ENCODE measurements around the gene AGK. TPM values are rescaled to one million over a fixed set of nuclear protein-coding genes. Genes with fewer than 3 reads are reported as not detected.

The AGK gene
- total and polyA plus RNA-seq, 2 of the 8 experiments (the other 6 are each of a cell fraction or from before 2014, with no cell fraction given), result 25.8 to 34.0 TPM

GRCh38 chr7:141660259-141660658 is 109.0 kb downstream of the AGK start:
- Histone ChIP-seq H2BK20ac (ENCODE audit: low read length) (no peak overlapping the region), H2BK15ac (ENCODE audit: low read length) (no peak overlapping the region), H4K5ac (ENCODE audit: insufficient read length, low read depth, low read length) (no peak overlapping the region), H3K14ac (ENCODE audit: insufficient read length) (no peak overlapping the region), H3K18ac (ENCODE audit: extremely low read depth, low read length) (no peak overlapping the region), H4K91ac (replicated peaks; ENCODE audit: insufficient read length, low read length) (no peak overlapping the region), H3K27me3 (replicated peaks in 1 of 4; ENCODE audit: control insufficient read depth in 3 of 4, extremely low read depth in 1 of 4, insufficient read depth in 3 of 4, low read length in 3 of 4) (no peaks in the 10 kb centered on the region), H2BK120ac (replicated peaks; ENCODE audit: low read depth, low read length) (no peak overlapping the region), H3K4me3 (ENCODE audit: extremely low read depth in 1 of 4, insufficient read depth in 2 of 4, low read depth in 3 of 4, low read length in 4 of 4) (no peak overlapping the region), H4K8ac (ENCODE audit: extremely low read depth, insufficient read depth, low read length) (no peak overlapping the region), H3K4me1 (replicated peaks in 1 of 4; ENCODE audit: control insufficient read depth in 3 of 4, insufficient read depth in 4 of 4, low read length in 3 of 4) (no peaks in the 10 kb centered on the region), H3K23me2 (ENCODE audit: low read depth, low read length) (no peaks in the 10 kb centered on the region), H3K79me2 (ENCODE audit: control insufficient read depth in 1 of 2, insufficient read depth in 2 of 2, low read length in 2 of 2) (no peaks in the 10 kb centered on the region), H2AFZ (ENCODE audit: low read length) (no peak overlapping the region), H2AK5ac (ENCODE audit: low read depth, low read length) (no peak overlapping the region), H3K23ac (ENCODE audit: insufficient read length) (no peak overlapping the region), H3K4me2 (ENCODE audit: insufficient read depth in 1 of 2, low read depth in 2 of 2, low read length in 2 of 2) (no peak overlapping the region), H3K56ac (replicated peaks; ENCODE audit: insufficient read length, low read depth, low read length) (no peak overlapping the region), H3K9me3 (ENCODE audit: insufficient read depth in 2 of 2, low read depth in 1 of 2, low read length in 1 of 2) (no peaks in the 10 kb centered on the region), H2BK5ac (ENCODE audit: low read depth, low read length) (no peak overlapping the region), H2BK12ac (ENCODE audit: low read depth, low read length) (no peak overlapping the region), H4K20me1 (replicated peaks in 1 of 2; ENCODE audit: control insufficient read depth in 1 of 2, insufficient read depth in 2 of 2, low read length in 2 of 2) (no peaks in the 10 kb centered on the region), H3K9ac (replicated peaks in 1 of 4; ENCODE audit: extremely low read depth in 1 of 4, low read depth in 3 of 4, low read length in 3 of 4) (no peak overlapping the region), H3K79me1 (ENCODE audit: low read depth, low read length) (no peaks in the 10 kb centered on the region; the same call in none of the 2 replicates), H3K36me3 (ENCODE audit: control insufficient read depth in 2 of 4, insufficient read depth in 4 of 4, low read length in 3 of 4) (peaks cover 0 to 42% (median 22%) of the 10 kb centered on the region in 4 experiments; a peak in 7 of 8 replicates), H3K4ac (replicated peaks; ENCODE audit: insufficient read length, low read depth, low read length) (no peak overlapping the region), H3K27ac (ENCODE audit: low read depth, low read length) (no peak overlapping the region)
- ChIA-PET POLR2A (ENCODE audit: partially characterized antibody) (no interaction called here), CTCF (ENCODE audit: partially characterized antibody) (interaction anchor here (0.6 to 6.5 kb wide), 7 partner anchors 10 to 126 kb away, joined by 3 to 47 read pairs (median 3); partner anchors contain the start of gene SSBP1)
- TF ChIP-seq CTBP2 (IDR thresholded peaks at IDR 0.05; ENCODE audit: borderline replicate concordance, insufficient read depth, insufficient read length, low read length), result no peak
- no peak for FAIRE-seq
- DNase-seq (ENCODE audit: low read depth in 1 of 2, low spot score in 2 of 2), result no peak
- 92% methylated on average over 4 of the region's 4 CpGs; no CpG with 5 or more reads in 1 of the 2 experiments for WGBS, 2 experiments (ENCODE audit: extremely low coverage in 1 of 2, insufficient coverage in 1 of 2, insufficient read length in 1 of 2, insufficient replicate concordance in 2 of 2, low coverage in 1 of 2, low lambda C conversion rate in 2 of 2, missing lambda C conversion rate in 1 of 2)
